ENCODE results near the gene HRAS. TPM values are rescaled to one million over a fixed set of nuclear protein-coding genes. Genes with fewer than 3 reads are reported as not detected.

The HRAS gene
- total and polyA plus RNA-seq, 2 donors (not counting 3 experiments of a cell fraction or from before 2014, with no cell fraction given) = 103 to 109 TPM

DNA sequence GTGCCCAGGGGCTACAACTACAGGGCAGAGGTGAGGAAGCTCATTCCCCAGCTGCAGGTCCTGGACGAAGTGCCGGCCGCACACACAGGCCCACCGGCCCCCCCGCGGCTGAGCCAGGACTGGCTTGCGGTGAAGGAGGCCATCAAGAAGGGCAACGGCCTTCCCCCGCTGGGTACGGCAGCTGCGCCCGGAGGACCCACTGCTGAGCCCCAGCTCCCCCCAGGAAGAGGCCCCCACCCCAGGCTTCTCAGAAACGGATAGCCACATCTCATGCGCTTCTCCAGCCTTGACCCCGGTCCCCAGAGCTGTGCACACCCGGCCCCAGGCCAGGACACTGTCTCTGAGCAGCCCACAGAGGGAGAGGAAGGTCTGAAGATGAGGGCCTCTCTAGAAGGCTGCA is 15.8 kb upstream of the HRAS start:
- no peaks in the 10 kb centered on the region for H3K9me1 ChIP-seq (replicated peaks; ENCODE audit: control insufficient read depth, extremely low read depth, insufficient read depth, low read length)
- no peaks in the 10 kb centered on the region for H3K36me3 ChIP-seq (ENCODE audit: control insufficient read depth in 2 of 2, extremely low read depth in 1 of 2, insufficient read depth in 2 of 2, low read length in 2 of 2)
- dilution Hi-C loops (cut with MboI; ENCODE audit: extremely low pct_ligation_motif_present, low sequenced_read_pairs) (no loop called here), intact Hi-C loops (cut with micrococcal nuclease) (no loop called here)
- no peaks in the 10 kb centered on the region for H3K79me2 ChIP-seq (ENCODE audit: control insufficient read depth, insufficient read depth, low read length)
- no peaks in the 10 kb centered on the region for H4K20me1 ChIP-seq (replicated peaks; ENCODE audit: control insufficient read depth, extremely low read depth, insufficient read depth, low read length)
- DNase-seq (ENCODE audit: low read depth, low spot score) (no peak), FAIRE-seq (no peak)
- no peak for TF ChIP-seq POLR2AphosphoS5 (IDR thresholded peaks at IDR 0.05; ENCODE audit: insufficient read depth, low read depth, low read length)
- TF ChIP-seq MAX (IDR thresholded peaks at IDR 0.05; ENCODE audit: insufficient read depth, insufficient read length) = no peak
- no peak for TF ChIP-seq JUN (IDR thresholded peaks at IDR 0.05; ENCODE audit: borderline replicate concordance, insufficient read depth, insufficient read length, low read depth)
- TF ChIP-seq MYC (IDR thresholded peaks at IDR 0.05; ENCODE audit: low read depth, low read length) = no peak
- TF ChIP-seq GATA2 (IDR thresholded peaks at IDR 0.05; ENCODE audit: insufficient read depth, insufficient read length, low read depth, low read length) = no peak
- TF ChIP-seq EZH2 (IDR thresholded peaks at IDR 0.05; ENCODE audit: borderline replicate concordance, low read depth, low read length, severe bottlenecking) = no peak
- TF ChIP-seq FOS (IDR thresholded peaks at IDR 0.05; ENCODE audit: borderline replicate concordance, insufficient read depth, low read length) = no peak
- no peak for TF ChIP-seq POLR2A (IDR thresholded peaks at IDR 0.05; ENCODE audit: low read depth, low read length)
- no peak for TF ChIP-seq CTCF (IDR thresholded peaks at IDR 0.05; ENCODE audit: extremely low read depth in 1 of 2, insufficient read depth in 1 of 2, low read depth in 1 of 2, low read length in 2 of 2)
- H2AFZ ChIP-seq (ENCODE audit: low read depth, low read length) = no peak overlapping the region
- H3K4me1 ChIP-seq (ENCODE audit: control insufficient read depth, extremely low read depth, insufficient read depth, low read length) = peaks cover 3% of the 10 kb centered on the region
- no peak overlapping the region for H3K27ac ChIP-seq (ENCODE audit: insufficient read depth, low read depth, low read length)
- H3K27me3 ChIP-seq (ENCODE audit: control insufficient read depth in 2 of 2, insufficient read depth in 2 of 2, low read length in 2 of 2) = peaks cover 2 to 10% of the 10 kb centered on the region in 2 experiments
- H3K9ac ChIP-seq (replicated peaks; ENCODE audit: extremely low read depth, insufficient read depth, low read length) = no peak overlapping the region
- CTCF ChIA-PET = interaction anchor here (1.0 kb wide), 1 partner anchor 175 kb away, joined by 3 read pairs; no protein-coding TSS in a partner anchor
- POLR2A ChIA-PET = no interaction called here
- BruUV-seq (replicated peaks) = no TSS peak
- H3K4me2 ChIP-seq (ENCODE audit: insufficient read depth, low read length) = no peak overlapping the region
- H3K4me3 ChIP-seq (replicated peaks in 1 of 3; ENCODE audit: insufficient read depth in 1 of 3, low read depth in 1 of 3, low read length in 3 of 3) = no peak overlapping the region
- no peaks in the 10 kb centered on the region for H3K9me3 ChIP-seq (replicated peaks; ENCODE audit: control insufficient read depth, insufficient read depth, low read length)

Data from endothelial cell of umbilical vein (primary cell).